Measurements from ENCODE around the gene CLEC16A.

GRCh38 chr16:11067697-11068141 lies 123.4 kb downstream of the CLEC16A start:
- TF ChIP-seq CTCF (IDR thresholded peaks at IDR 0.05; ENCODE audit: low read depth, low read length, poor library complexity, severe bottlenecking) (no peak), EZH2phosphoT487 (IDR thresholded peaks at IDR 0.05; ENCODE audit: borderline replicate concordance, low read length) (no peak)
